Measurements from ENCODE around the gene RPGR.

RPGR gene, protein sequence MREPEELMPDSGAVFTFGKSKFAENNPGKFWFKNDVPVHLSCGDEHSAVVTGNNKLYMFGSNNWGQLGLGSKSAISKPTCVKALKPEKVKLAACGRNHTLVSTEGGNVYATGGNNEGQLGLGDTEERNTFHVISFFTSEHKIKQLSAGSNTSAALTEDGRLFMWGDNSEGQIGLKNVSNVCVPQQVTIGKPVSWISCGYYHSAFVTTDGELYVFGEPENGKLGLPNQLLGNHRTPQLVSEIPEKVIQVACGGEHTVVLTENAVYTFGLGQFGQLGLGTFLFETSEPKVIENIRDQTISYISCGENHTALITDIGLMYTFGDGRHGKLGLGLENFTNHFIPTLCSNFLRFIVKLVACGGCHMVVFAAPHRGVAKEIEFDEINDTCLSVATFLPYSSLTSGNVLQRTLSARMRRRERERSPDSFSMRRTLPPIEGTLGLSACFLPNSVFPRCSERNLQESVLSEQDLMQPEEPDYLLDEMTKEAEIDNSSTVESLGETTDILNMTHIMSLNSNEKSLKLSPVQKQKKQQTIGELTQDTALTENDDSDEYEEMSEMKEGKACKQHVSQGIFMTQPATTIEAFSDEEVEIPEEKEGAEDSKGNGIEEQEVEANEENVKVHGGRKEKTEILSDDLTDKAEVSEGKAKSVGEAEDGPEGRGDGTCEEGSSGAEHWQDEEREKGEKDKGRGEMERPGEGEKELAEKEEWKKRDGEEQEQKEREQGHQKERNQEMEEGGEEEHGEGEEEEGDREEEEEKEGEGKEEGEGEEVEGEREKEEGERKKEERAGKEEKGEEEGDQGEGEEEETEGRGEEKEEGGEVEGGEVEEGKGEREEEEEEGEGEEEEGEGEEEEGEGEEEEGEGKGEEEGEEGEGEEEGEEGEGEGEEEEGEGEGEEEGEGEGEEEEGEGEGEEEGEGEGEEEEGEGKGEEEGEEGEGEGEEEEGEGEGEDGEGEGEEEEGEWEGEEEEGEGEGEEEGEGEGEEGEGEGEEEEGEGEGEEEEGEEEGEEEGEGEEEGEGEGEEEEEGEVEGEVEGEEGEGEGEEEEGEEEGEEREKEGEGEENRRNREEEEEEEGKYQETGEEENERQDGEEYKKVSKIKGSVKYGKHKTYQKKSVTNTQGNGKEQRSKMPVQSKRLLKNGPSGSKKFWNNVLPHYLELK

DNA sequence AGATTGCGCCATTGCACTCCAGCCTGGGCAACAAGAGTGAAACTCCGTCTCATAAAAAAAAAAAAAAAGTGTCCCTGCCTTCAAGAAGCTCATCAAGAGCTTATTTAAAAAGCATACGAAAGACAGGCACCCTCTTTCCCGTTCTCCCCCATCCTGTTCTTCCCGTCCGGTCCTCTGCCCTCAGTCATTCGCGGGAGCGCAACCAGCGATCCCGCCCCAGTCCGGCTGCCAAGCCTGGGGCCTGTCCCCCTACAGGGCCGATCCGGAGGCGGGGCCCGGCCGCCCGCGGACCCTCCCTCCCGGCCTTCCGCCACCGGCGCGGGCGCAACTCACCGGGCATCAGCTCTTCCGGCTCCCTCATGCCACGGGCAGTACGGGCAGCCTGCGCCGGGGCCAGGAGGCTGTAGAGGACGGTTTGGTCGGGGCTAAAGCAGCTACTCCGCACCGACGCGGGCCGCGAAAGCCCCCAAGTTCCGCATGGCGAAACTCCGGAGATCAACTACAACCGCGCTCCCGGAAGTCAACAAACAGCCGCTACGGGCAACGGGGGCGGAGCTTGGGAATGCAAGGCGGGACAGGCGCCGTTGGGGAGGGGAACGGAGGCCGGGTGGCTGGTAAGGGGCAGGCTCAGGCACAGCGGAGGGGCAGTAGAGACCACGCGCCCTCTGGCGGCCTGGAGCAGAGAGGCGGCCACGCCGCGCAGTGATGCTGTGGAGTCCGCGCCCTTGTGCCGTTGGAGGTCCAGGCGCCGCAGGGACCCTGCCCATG lies at the start of gene RPGR:
Gene RPGR, minus strand, starts transcription at position 503 of the 768 bp plus-strand sequence. Its CDS starts 142 bp downstream, at position 361.
- DNase-seq (ENCODE audit: low read depth) = peak; percentile 83

DNA sequence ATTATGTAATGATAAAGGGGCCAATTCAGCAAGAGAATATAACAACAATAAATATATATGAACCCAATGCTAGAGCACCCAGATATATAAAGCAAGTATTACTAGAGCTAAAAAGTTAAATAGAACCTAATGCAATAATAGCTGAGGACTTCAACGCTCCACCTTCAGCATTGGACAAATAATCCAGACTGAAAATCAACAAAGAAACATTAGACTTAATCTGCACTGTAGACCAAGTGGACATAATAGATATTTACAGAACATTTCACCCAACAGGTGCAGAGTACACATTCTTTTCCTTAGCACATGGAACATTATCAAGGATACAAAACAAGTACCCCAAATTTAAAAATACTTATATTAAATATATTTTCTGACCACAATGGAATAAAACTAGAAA lies 49.4 kb upstream of the RPGR start:
- no peak for DNase-seq (ENCODE audit: low read depth)

DNA sequence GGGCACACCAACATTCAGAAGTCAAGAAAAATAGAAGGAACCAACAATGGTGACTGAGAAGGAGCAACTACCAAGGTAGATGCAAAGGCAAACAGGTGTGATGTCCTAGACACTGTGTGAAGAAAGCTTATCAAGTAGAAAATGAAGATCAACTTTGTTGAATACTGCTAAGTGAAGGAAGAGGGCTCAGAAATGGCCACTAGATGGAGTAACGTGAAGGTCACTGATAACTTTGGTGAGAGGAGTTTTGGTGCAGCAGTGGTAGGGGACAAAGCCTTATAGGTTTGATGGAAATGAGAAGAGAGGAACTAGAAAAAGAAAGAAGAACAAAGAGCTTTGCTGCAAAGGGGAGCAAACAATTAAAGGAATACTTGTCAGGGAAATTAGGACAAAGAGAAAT lies 48.6 kb upstream of the RPGR start:
- DNase-seq (ENCODE audit: low read depth) = no peak

DNA sequence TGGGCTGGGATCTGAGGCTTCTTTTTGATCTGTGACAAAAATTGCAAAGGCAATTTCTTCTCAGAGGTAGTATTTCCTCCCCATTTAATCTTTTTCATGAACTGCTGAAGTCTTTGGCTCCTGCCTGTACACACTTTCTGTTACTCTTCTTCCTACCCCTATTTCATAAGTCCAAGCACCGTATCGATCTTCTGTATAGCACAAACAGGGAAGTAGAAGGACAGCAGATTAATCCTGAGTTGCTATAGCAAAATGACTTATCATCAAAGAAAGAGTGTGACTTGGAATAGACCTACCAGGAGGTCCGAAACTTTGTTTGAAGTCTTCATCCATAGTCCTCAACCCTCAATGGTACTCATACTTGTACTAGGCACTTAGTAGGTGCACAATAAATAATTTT lies 47.1 kb upstream of the RPGR start:
- DNase-seq (ENCODE audit: low read depth) = no peak

- no peak for DNase-seq (ENCODE audit: low read depth)
These were observed 44.3 kb upstream of the RPGR start for GRCh38 chrX:38371641-38372040.

DNA sequence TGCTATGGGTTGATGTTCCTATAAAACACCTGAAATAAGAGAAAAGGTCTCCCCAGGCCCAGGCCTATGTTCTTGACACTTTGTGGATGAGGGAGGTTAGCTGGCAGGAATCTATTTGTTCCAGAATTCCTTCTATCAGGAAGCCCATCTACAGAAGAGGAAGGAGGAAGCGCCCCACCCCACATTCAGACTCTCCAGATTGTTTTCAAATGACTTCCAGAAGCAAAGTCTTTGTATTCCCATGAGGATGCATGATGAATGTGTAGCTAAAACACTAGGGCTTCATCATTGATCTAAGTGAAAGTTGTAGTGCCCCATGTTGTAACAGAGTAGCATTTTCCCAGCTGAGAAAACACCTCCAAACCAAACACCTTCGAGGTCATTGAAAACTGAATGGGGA lies 41.5 kb upstream of the RPGR start:
- no peak for DNase-seq (ENCODE audit: low read depth)

- no peak for DNase-seq (ENCODE audit: low read depth)
These were observed 38.6 kb upstream of the RPGR start for GRCh38 chrX:38365954-38366353.

- no peak for DNase-seq (ENCODE audit: low read depth)
These were observed 35.7 kb upstream of the RPGR start for GRCh38 chrX:38363046-38363445.

GRCh38 chrX:38357747-38358673 lies 30.7 kb upstream of the RPGR start:
- no peak for DNase-seq (ENCODE audit: low read depth)

DNA sequence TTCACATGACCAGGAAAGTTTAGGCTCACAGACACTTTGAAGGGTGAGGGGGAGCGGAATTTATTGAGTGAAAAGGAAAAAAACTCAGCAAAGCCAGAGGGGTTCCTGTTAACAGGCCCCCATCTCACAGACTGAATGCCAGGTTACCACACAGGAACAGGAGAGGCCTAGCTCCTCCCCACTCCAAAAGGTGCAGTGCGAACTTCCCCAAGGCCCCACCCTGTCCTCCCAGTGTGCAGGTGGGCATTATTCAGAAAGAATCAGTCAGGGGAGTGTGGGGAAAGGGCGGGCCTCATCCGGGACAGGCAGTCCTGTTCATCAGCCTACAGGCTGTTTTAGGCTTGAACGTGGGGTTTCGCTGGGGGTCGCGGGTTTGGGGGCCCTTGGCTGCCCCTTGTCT lies 29.1 kb upstream of the RPGR start:
- no peak for DNase-seq (ENCODE audit: low read depth)

DNA sequence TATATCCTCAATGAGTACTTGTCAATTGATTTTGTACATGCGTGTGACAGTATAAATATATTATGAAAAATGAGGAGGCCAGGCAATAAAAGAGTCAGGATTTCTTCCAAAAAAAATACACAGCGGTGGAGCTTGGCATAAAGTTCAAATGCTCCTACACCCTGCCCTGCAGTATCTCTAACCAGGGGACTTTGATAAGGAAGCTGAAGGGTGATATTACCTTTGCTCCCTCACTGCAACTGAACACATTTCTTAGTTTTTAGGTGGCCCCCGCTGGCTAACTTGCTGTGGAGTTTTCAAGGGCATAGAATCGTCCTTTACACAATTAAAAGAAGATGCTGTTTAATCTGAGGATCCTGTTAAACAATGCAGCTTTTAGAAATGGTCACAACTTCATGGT lies 25.1 kb upstream of the RPGR start, which contains the start of gene OTC:
Gene OTC, plus strand, starts transcription at position 243 of the 400 bp plus-strand sequence. Its CDS starts 93 bp downstream, at position 336.
- DNase-seq (ENCODE audit: low read depth) = no peak

GRCh38 chrX:38351346-38351745 lies 24.0 kb upstream of the RPGR start:
- no peak for DNase-seq (ENCODE audit: low read depth)

DNA sequence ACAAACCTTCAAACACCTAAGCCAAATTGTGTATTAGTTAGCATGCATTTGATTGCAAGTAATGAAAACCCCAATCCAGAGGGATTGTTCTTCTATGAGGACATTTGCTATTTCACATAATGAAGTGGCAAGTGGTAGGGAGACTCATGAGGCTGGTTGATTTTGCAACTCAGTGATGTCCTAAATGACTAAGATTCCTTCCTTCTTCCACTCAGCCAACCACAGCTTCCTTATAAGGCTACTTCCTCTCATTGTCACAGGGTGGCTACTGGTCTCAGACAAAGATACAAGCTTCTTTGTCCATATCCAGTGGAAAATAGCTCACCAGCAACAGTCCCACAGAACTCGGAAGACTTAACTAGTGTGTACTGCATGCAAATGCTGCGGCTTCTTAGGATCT lies 19.8 kb upstream of the RPGR start:
- DNase-seq (ENCODE audit: low read depth) = no peak

DNA sequence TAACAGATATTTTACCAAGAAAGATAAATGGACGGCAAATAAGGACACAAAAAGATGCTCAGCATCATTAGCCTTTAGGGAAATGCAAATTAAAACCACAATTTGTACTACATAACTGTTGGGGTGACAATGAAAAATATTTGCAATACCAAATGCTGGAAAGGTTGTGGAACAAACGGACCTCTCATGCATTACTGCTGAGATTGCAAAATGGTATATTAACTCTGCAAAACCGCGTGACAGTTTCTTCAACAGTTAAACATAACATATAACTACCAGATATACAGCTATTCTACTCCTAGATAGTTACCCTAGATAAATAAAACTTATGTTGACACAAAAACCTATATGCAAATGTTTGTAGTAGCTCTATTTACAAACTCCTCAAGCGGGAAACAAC lies 18.8 kb upstream of the RPGR start:
- no peak for DNase-seq (ENCODE audit: low read depth)

DNA sequence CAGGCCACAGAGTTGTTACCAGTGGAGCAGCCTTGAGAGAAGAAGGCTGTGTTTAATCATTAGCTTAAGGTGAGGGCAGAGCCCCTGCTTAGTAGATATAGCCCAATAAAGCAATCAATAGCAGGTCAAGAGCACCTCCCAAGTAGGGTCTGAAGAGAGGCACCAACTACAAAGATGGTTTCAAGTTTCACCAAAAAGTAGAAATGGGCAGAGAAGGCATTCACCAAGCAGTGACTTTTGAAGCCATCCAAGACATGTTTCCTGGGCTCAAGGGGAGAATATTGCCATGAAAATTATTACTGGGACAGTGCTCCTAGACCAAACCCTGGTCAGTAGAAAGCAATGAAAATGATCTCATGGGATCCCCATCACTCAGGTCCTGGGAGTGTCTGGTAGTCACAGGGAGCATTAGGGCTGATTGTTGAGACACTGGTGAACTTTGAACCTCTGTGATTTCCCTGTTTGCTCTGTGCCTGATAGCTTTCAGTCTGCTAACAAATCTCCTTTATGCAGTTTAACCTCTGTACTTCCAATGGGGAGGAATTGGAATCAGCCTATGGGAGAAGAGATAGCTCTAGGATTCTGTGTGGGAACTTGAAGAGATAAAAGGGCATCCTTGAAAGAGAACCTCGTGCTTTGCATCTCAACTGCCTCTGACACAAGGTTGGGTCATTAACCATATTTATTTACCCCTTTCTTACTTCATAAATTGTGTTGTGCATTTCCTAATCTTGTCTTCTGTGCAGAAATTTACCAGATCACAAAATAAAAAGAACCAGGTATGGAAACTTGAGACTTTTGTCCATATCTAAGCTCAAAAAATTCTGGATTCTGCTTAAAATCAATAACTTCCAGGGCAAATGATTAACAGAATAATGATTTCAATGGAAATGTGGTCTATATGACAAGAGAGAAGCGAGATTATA lies 15.8 kb upstream of the RPGR start:
- no peak for DNase-seq (ENCODE audit: low read depth)

DNA sequence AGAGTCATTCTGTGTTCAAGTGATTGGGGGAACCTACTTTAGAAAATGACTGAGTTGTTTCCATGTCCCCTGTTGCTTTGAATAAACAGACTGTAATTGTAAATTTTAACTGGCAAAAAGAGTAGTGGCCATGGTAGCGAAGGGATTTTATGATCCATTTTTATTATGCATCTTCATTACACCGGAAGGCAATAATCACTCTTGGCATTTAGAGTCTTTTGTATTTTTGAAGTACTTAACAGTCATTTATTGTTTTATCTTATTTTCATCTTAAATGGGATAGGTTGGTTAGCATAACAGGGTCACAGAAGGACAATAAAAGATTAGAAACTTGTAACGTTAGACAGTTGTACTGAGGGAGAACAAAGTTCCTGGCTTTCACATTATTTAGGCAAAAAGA lies 14.1 kb upstream of the RPGR start:
- no peak for DNase-seq (ENCODE audit: low read depth)

DNA sequence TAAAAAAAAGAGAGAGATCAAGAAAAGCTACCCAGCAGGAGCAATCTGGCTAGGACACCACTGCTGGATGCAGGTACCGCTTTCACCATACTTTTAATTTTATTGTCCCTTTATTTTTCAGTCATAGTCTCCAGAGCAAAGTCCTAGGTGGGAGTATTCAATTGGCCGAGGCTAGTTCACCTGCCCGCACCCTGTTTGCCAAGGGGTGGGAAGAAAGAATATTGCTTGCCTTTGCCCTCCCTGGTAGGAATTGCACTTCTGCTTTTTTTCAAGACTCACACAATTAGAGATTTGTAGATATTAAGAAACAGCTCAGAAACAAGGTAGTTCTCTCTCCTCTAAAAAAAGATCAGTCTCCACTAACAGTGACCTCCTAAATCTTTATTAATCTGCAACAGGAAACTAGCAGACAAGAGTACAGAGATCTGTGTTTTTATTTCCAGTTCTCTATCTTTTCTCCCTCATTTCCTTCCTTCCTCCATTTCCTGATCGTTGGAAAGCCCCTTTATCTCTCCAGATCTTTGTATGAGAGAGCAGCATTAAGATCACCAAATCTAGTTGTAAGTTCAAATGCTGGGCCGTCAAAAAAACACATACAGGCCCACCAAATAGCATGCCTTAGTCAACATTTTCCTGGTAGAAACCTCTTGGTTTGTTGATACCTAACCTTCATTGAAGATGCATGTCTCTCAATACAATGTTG lies 9.4 kb upstream of the RPGR start:
- DNase-seq (ENCODE audit: low read depth) = no peak

- no peak for DNase-seq (ENCODE audit: low read depth)
These were observed 8.1 kb upstream of the RPGR start for GRCh38 chrX:38335382-38335781.

DNA sequence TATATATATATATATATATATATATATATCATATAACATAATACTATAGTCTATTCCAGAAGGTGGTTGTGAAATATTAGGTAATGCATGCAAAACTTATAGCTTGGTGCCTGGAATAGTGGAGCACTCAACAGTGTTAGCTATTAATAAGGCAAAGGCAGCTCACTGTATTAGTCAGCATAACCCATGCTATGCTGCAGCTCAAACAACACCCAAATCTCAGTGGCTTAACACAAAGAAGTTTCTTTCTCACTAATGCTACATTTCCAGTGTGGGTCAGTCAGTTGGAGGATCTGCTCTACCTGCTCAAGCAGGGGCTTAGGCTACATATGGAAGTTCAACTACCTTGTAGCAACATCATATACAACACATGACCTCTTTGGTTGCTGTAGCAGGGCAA lies 5.2 kb upstream of the RPGR start:
- no peak for DNase-seq (ENCODE audit: low read depth)
